HCEC 1CT (cell line): ENCODE measurements around the gene PREB.

Experiments
- DNase-seq: peaks from one replicate; pipeline ENCODE4 v3.0.0-alpha.2; 2017

The PREB gene

DNA sequence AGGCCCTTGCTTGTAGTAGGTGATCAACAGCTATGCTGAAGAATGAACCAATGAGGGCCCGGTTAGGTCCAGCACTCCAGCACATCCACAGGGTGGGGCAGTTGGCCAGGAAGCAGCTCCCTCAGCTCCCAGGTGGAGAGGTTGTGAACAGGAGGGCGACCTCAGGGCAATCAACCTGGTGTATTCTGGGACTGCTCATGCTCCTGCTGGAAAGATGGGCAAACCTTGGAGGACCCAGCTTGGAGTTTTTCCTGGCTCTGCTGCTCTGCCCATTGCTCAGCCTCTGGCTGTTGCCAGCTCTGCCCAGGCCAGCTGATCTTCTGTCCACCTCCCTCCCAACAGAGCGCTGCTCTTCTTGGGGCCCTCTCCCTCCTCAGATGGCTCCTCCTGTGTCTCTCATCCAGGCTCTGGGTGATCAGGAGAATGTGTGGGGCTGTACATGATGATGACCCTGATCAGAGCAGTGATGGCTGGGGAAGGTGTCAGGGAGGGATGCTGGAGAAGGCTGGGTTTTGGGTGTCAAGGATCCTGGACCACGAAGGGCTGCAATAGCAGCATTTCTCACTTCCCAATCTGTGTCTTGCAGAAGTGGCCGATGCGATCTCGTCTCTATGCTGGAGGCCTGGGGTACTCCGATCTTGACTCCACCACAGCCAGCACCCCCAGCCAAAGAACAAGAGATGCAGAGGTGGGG is 17.8 kb upstream of the PREB start:
- DNase-seq: no peak

DNA sequence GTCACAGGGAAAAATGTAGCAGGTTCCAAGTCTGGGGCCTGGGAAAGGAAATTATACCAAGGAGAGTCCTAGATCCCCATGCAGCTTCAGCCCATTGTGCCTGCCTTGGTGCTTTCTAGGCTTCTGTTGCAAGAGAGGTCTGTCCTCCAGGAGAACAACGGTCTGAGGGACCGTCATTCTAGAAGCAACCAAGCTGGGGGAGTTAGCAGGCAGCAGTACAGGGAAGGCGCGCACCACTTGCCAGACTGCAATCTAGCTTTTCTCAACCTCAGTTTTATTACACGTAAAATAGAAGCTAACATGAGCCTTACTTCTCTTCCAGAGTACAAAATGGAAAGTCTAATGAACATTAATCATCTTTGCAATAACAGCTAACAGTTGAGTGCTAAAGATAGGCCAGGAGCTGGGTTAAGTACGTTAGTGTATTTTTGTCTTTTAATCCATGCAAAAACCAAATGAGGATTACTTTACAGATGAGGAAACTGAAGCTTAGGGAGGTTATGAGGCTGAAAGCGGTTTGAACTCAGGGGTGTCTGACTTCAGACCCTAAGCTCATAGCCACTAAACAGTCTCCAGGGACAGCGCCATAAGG is 16.3 kb upstream of the PREB start:
- no peak for DNase-seq

DNA sequence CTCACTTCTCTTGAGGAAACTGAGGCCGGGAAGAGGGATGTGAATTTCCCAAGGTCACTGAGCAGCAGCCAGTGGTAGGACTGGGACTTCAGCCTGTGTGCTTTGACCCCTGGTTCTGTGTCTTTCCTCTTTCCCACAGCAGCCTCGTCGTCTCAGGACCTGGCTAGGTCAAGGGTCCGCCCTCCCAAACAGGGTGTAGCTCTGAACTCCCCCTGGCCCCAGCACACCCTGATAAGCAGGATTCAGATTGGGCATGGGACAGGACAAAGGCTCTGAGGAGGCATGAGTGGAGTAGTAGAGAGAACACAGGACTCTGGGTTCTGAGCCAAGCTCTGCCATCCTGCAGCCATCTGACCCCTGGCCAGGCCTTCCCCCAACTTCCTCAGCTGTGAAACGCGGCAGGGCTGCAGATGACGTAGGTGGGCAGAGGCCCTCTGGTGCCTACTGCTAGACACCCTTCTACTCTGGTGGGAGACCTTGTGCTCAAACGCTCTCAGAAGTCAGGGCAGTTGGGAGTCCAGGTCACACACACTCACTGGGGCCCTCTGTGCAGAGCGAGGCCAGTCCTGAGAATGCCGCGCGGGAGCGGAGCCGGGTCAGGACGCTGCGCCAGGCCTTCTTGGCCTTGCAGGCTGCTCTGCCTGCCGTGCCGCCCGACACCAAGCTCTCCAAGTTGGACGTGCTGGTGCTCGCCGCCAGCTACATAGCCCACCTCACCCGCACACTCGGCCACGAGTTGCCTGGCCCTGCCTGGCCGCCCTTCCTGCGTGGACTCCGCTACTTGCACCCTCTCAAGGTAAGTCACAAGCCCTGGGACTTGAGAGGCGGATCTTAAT is 15.4 kb upstream of the PREB start:
- no peak for DNase-seq

DNA sequence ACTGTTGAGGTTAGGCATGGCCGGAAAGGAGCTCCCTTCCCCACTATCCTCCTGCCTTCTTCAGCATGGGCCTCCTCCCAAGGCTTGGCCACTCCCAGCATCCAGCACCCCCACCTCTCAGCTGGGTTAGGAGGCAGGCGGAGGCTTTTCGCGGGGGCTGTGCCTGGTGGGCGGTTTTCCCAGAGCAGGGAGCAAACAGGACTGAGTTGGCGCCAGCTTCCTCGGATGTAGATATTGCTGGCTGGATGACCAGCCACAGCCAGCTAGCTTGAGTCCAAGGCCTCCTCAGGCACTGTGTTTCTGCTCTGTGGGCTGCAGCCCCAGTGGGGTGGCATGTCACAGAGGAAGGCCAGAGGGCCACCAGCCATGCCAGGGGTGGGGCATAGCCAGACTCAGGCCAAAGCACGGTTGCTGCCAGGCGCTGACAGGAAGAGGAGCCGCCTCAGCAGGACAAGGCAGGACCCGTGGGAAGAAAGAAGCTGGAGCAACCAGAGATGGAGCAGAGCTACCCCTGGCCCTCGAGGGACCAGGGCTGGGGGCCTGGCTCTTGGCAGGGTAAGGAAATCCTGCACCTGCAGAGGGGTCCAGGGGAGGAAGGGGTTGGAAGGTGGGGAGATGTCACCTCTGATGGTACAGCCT is 14.5 kb upstream of the PREB start, which contains the start of gene TCF23:
Gene TCF23, plus strand, starts transcription at position 204 of the 639 bp plus-strand sequence. Its CDS starts 130 bp downstream, at position 334.
- DNase-seq: no peak

DNA sequence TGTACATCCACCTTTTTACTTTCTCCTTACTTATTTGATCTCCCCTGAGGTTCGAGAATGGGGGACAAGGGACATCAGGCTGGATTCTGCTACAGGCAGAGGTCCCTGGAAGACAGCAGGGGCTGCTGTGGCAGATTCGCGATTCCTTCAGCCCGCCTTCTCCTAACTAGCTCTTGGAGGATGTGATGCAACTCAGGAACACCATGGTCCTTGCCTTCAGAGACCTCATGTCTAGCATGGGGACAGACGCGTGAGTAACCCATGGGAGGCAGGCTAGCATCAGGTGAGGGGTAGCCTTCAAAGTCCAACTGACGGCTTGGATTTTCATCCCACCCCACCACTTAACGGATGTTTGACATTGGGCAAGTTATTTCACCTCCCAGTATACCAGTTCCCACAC is 13.5 kb upstream of the PREB start:
- DNase-seq: no peak

DNA sequence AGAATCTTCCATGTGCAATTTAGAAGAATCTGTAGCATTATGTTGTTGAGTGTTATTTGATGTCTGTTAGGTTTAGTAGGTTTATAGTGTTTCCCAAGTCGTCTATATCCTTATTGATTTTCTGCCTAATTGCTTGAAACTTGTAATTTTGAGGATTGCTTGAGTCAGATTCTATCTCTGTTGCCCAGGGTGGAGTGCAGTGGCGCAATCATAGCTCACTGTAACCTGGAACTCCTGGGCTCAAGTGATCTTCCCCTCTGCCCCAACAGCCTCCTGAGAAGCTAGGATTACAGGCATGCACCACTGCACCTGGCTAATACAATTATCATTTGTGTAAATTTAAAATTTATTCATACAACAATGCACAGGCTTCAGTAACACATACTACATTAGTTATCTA is 11.2 kb upstream of the PREB start:
- DNase-seq: no peak

DNA sequence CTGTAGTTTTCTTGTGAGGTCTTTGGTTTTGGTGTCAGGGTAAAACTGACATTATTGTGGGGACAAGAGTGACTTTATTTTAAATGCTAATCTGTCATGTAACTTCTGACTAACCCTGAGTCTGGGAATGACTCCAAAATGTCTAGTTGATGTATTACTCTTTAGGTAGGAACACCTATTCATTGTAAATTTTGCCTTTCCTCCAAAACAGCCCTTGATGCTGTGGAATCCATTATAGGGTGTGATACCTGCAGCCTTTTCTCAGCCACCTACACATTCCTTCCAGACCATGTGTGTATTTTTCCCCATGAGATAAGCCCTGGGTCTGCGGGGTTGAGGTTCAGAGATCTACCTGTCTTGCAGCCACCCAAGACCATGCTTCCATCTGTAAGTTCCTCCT is 8.8 kb upstream of the PREB start:
- DNase-seq: no peak

DNA sequence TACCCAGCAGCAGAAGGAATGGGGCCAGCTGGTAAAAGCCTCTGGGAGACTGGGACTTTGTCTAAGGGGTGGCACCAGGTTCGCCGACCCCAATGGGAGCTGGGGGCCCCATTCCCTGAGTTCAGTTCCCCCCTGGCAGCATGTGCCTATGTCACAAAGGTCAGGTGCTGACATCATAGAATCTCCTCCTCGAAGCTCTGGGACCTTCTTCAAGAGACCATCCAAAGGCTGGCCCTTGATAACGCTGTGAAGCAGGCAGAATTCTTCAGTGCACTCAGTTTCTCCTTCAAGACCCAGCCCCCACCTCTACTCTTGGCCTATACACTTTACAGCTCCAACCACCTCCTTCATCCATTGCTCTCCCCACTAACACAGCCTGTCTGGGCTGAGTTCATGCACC is 4.9 kb upstream of the PREB start, which contains the start of gene PRR30:
Gene PRR30, minus strand, starts transcription at position 101 of the 400 bp plus-strand sequence. CDS start 1,081 bp downstream, outside the sequence.
- no peak for DNase-seq

DNA sequence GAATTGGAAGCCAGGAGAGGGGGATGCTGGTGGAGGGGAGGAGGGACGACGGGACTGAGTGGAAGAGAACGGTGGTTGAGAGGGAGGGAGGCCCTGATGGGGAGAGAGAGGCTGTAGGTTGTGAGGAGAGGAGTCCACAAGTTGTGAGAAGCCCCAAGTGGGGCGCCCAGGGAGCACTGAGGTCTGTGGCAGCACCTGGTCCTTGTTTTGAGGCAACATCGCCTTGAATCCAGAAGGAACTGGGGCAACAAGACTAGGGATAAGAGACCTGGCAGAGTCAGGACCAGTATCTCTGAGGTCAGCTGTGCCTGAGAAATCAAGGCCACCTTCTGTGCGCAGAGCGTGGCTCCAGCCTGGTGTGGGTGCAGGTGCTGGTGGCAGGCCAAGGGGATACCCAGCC is 3.7 kb upstream of the PREB start:
- no peak for DNase-seq

DNA sequence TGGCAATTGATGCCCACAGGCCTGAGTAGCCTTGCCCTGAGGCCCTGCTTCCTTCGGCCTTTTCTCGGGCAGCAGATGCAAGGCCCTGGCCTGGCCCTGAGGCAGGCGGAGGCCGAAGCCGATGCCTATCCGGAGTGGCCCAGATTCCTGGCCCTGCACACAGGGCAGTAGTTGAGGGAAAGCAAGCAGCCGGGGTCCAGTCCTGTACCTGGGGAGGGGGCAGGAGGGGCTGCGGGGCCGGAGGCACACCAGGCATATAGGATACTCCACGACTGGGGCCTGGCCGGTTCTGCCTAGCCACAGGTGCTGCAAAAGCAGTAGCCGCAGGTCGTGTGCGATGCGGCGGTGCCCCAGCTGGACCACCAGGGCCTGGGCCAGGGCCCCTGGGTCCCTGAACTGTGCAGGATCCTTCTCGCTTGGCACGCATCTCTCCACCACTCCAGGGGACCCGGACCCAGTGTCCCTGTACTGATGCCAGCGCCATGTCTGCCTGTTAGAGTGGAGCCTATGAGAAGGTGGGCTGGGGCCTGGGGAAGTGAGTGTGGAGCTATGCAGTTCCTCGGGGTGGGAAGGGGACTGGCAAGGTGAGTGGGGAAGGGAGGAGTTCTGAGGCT is 3.0 kb upstream of the PREB start:
- DNase-seq: no peak

DNA sequence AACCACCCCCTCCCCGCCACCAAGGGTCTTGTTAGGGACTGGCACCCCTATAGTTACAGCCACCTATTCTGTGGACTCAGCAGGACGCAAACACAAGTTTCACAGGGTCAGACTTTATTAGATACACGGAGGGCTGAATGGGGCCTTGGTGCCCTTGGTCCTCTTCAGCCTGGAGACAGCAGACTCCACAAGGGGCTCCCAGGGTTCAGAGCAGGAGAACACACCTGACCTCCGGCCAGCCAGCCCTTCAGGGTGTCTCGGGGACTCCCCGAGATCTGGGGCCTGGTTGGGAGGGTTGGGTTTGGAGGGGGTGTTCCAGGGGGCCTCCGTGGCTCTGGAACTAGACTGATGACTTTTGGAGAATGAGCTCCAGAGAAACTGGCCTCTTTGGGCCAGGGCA is 2.3 kb upstream of the PREB start:
- no peak for DNase-seq

DNA sequence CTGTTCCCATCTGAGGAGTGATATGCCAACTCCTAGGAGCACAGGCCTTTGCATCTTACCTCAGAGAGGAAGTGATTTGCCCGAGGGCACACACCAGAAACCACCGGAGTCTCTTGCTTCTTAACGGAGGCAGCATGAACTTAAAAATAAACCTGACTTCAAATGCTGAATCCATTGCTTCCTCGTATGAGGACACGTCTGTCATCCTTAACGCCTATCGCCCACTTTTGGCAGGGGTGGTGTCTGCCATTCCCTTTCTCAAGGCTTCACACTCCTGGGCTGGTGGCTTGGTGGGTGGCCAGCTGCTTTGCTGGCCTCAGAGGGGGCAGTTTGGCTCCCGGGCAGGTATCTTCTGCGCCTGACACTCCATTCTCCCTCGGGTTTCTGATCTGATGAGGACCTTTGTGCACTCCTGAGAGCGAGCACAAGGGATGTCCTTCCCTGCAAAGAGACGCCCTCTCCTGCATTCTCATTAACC is 1.1 kb upstream of the PREB start:
- DNase-seq: no peak

DNA sequence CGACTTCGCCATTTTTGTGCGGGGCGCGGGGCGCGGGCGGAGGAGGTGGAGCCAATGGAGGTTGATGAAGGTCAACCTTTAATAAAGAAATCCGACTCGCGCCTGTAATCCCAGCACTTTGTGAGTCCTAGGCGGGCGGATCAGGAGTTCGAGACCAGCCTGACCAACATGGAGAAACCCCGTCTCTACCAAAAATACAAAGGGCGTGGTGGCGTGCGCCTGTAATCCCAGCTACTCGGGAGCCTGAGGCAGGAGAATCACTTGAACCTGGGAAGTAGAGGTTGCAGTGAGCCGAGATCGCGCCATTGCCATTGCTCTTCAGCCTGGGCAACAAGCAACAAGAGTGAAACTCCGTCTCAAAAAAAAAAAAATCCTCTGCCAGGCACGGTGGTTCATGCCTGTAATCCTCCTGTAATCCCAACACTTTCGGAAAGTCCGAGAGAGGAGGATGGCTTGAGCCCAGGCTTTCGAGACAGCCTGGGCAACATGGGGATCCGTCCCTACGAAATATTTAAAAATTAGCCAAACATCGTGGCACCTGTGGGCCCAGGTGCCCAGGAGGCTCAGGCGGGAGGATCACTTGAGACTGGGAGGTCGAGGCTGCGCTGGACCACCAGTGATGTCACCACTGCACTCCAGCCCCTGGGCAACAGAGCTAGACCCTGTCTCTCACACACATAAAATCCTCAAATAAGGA is 493 bp upstream of the PREB start:
- no peak for DNase-seq

DNA sequence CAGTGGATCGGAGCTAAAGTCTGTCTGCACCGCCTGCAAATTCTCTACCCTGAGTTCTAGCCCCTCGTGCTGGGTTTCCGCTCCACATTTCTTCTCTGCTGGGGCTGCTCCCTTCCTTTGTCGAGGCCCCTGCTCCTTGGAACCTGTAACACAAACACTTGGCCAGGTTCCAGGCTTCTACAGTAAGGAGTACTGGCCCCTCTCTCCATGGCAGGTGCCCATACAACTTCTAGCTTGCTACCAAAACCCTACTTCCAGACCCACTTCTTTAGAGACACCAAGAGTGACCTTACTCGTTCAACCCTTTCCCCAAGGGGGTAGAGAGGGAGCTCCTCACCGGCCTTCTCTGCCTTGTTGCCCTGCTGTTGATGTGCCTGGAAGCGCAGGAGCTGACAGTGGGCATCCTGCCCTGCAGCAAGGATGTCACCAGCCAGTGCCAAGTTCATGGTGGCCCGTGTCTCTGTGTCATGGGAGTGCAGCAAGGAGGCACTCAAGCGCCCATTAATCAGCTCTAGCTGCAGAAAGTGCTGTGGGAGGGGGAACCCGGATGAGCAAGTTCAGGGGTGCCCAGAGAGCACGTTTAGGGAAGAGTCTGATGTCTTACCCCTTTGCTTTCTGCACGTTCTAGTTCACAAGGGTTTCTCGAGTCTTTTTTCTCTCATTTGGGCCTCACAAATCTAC is 1.1 kb downstream of the PREB start:
- no peak for DNase-seq

DNA sequence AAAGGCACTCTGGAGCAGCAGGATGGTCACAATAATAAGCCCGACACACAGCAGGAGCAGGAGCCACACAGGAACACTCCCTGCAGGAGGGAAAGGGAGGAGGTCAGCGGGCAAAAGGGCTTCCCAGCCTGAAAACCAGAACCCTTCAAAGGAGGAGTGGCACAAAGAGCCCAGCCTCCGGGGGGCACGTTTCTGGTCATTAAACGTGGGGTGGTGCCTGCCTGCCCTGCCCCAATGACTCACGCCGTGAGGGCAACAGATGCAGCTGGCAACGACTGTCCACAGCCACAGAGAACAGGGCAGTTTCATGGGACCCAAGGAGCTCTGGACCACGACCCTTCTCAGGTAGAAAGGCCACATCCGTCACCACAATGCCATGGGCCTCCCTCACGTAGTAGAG is 3.0 kb downstream of the PREB start:
- DNase-seq: no peak

DNA sequence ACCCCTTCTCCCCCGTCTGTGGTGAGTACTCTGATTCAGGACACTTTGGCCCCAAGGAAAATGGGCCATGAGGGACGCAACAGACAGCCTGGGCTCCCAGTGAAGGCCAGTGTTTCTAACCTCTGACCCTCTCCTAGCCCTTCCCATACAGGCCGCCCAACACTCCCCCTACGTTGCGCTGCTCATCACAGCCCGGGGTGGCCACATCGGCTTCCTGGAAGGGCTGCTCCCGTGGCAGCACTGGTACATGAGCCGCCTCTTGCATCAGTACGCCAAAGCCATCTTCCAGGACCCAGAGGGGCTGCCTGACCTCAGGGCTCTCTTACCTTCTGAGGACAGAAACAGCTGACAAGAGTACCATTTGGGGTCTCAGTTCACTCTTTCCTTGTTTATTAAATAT is 4.0 kb downstream of the PREB start:
- no peak for DNase-seq

DNA sequence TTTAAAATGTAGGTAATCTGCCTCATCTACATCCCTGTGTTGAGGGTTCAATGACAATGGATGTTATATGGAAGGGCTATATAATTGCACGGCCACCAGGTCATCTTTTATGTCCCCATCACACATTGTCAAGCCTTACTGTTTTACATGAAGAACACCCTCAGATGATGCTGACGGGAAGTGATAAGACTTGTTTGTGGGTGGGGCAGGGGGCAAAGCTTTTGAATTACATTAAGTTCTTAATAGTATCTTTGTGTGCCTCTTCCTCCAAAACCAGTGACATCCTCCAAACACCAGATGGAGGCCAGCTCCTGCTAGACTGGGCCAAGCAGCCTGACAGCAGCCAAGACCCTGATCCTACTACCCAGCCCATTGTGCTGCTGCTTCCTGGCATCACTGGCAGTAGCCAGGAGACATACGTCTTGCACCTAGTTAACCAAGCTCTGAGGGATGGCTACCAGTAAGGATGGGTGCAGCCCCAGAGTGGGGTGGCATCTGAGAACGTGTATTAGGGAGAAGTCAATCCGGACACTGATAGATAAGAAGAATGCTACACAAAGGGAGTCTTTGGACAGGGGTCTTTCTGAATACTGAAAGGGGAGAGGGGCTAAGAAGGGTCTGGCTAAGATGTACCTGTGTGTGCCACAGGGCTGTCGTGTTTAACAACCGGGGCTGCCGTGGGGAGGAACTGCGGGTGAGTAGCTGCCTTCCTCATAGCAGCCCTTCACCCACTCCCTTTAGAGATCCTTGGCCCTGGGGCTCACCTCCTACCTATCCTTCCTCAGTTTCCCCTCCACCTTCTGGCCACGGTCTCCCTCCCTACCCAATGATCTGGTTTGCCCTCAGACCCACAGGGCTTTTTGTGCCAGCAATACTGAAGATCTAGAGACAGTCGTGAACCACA is 5.5 kb downstream of the PREB start:
- DNase-seq: no peak

DNA sequence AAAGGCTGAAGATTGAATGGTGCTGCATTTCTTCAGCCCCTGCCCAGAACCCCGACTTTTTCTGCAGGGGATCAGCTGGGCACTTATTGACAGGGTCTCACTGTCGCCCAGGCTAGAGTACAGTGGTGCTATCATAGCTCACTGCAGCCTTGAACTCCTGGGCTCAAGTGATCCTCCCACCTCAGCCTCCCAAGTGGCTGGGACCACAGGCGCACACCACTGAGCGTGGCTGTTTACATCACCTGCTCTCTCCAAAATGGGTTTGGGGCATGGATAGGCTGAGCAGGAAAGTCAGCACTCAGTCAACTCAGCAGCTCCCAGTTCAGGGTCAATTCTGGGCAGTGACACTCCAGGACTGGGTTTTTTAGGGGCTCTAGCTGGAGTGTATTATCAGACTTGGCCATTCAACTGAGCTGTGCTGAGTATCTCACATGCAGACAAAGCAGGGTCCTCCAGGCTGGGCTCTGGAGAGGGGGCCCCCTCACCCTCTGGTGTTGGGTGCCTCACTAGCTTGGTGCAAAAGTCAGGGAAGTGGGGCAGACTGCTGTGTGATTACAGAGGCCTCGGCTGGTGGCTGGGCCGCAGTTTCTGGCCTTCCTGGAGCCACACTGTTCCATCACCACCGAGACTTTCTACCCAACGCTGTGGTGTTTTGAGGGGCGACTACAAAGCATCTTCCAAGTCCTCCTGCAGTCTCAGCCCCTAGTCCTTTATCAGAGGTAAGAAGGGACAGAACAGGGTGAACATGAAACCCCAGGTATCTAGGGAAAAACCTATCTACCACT is 6.4 kb downstream of the PREB start:
- no peak for DNase-seq

DNA sequence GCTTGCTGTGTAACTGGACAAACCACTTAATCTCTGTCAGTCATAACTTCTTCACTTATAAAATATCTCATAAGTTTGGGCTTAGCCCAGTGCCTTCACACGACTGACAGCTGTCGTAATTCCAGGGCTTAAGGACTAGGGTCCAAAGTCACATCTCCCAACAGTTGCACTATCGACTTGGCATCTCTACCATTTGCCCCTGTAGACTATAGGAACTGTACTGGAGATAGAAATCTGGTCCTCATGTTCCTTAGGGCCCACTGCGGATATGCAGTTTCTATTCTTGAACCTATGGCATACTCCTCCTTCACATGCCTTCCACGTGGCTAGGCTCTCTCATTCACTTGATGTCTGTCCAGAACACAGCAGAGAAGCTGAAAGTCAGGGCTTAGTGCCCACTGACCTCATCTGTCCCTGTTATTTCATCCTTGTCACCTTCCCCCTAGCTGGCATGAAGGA is 8.2 kb downstream of the PREB start:
- DNase-seq: no peak

DNA sequence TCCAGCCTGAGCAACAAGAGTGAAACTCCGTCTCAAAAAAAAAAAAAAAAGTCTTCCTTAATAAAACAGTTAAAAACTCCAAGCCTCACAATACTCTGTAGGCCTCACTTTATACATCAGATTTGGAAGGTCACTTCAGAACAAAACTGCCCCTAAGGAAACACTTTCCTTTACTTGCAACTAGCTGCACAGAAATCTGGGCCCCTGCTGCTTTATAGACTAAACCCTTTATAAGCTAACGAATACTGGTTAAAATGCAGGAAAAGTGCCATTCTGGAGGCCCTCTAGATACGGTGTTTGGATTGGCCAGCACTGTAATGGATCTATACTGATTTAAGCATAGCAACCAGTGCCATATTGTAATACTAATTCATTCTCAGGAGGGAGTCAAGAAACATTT is 9.3 kb downstream of the PREB start:
- no peak for DNase-seq
